Esophagus muscularis mucosa (tissue), 4 donors: ENCODE measurements around the gene KCTD5. TPM values are rescaled to one million over a fixed set of nuclear protein-coding genes. Genes with fewer than 3 reads are reported as not detected.
"Not testable (repeated sequence)": the region's sequence is repeated elsewhere in the genome, so short reads cannot be mapped to it uniquely, and the experiment has no call there.

Experiments used
- DNase-seq: peaks from one replicate; pipeline ENCODE4 v3.0.0-alpha.2; 2017; ENCODE audit errors: extremely low spot score
- H3K27ac ChIP-seq, 4 donors: fragments of 200-600 bp; sonication (generic); replicated peaks in 1 of 4; 1 replicate in 3 of 4; 2 replicates in 1 of 4; pipeline ENCODE4 v1.5.1; 2016 to 2019; ENCODE audit warnings: mild to moderate bottlenecking in 1 of 4
- H3K27me3 ChIP-seq, 4 donors: fragments of 200-600 bp; sonication (generic); one replicate each; pipeline versions ENCODE4 v1.5.1 to v1.6.0; 2016 to 2019
- H3K36me3 ChIP-seq, 4 donors: fragments of 200-600 bp; sonication (generic); one replicate each; pipeline ENCODE4 v1.5.1; 2016 to 2019
- H3K4me1 ChIP-seq, 4 donors: fragments of 200-600 bp; sonication (generic); one replicate each; pipeline ENCODE4 v1.5.1; 2016 to 2019
- H3K4me3 ChIP-seq, 4 donors: fragments of 200-600 bp; sonication (generic); 1 replicate in 2 of 4; 2 replicates in 2 of 4; pipeline ENCODE4 v1.5.1; 2016 to 2019; ENCODE audit warnings: mild to moderate bottlenecking in 4 of 4, moderate library complexity in 1 of 4
- H3K9me3 ChIP-seq, 4 donors: fragments of 200-600 bp; sonication (generic); 1 replicate in 3 of 4; 2 replicates in 1 of 4; pipeline ENCODE4 v1.5.1; 2016 to 2019
- EP300 ChIP-seq: sonication (generic); formaldehyde crosslinking; IDR thresholded peaks from one replicate; pipeline ENCODE4 v1.6.1; 2017; ENCODE audit warnings: antibody characterized with exemption
- POLR2A ChIP-seq: fragments of 450-650 bp; IDR thresholded peaks from one replicate; pipeline ENCODE4 v1.6.1; 2017; ENCODE audit warnings: antibody characterized with exemption, moderate library complexity, mild to moderate bottlenecking, low read depth
- POLR2AphosphoS5 ChIP-seq, 2 donors: sonication (generic); formaldehyde crosslinking; IDR thresholded peaks; one replicate each; pipeline ENCODE4 v1.6.1; 2017; ENCODE audit warnings: antibody characterized with exemption in 2 of 2
- WGBS: methylation state at CpG from one replicate; pipeline ENCODE4 v1.1.5; 2018; 5-methylcytosine and 5-hydroxymethylcytosine counted together
- intact Hi-C: fragments of 100-400 bp; cut with DNase I; formaldehyde crosslinking; loops from one replicate; pipeline ENCODE4 v1.15.1; 2023
- total RNA-seq, 4 donors: library from RNA; depleted of rRNA; stranded (reverse); fragments of >200 nt; gene quantifications; one replicate each; pipeline versions ENCODE4 v1.1.0 to v1.2.1, GENCODE V29; 2016
- TF ChIP-seq, protein P1 (sequence below), 3 experiments: fragments of 200-600 bp in 2 of 3; fragments of 450-650 bp in 1 of 3; sonication (generic) in 2 of 3; IDR thresholded peaks; one replicate each; pipeline ENCODE4 v1.5.1; 2017 to 2019; ENCODE audit warnings: antibody characterized with exemption in 3 of 3, mild to moderate bottlenecking in 2 of 3, moderate library complexity in 1 of 3

KCTD5 gene, protein sequence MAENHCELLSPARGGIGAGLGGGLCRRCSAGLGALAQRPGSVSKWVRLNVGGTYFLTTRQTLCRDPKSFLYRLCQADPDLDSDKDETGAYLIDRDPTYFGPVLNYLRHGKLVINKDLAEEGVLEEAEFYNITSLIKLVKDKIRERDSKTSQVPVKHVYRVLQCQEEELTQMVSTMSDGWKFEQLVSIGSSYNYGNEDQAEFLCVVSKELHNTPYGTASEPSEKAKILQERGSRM
- 10 to 100 TPM in 3 of 4 donors, 1 to 10 TPM in 1; 9.1 to 22.1 (median 15.7) TPM for total RNA-seq

DNA sequence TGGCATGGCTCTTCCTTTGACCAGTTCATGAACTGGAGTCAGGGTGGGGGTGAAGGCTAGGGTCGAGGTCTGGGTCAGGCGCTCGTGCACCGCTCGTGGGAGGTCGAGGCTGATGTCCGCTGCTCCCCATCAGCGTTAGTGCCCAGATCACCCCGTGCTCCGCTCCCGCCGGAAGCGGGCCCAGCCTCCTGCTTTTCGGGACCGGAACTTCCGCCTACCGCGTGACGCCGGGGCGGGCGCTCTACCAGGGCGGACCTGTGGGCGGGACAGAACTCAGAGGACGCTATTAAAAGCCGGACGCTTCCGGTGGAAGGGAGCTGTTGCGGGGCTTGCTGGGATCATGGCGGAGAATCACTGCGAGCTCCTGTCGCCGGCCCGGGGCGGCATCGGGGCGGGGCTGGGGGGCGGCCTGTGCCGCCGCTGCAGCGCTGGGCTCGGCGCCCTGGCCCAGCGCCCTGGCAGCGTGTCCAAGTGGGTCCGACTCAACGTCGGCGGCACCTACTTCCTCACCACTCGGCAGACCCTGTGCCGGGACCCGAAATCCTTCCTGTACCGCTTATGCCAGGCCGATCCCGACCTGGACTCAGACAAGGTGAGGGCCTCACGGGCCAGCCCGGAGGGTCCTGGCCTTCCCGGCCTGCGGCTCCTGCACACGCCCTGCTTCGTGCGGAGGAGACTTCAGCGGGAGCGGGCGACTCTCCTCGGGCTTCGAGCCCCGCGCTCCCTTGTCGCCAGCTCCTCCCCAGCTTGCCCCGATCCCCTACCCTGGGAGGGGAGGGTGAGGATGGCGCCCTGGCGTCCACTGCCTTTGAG lies at the start of gene KCTD5:
TSS of gene KCTD5 (plus strand) at position 315 of the 813 bp plus-strand sequence. CDS start at position 341, 26 bp downstream.
- Histone ChIP-seq H3K4me1 (peaks cover 13 to 35% (median 30%) of the 10 kb centered on the region in 4 donors), H3K4me3 (peak within 1 kb of the TSS; percentile 91 to 99 (median 96)), H3K36me3 (no peaks in the 10 kb centered on the region), H3K9me3 (no peaks in the 10 kb centered on the region), H3K27ac (peak within 1 kb of the TSS; percentile 83 to 89 (median 86)), H3K27me3 (no peaks in the 10 kb centered on the region)
- TF ChIP-seq EP300 (no peak), POLR2A (peak; percentile 84), POLR2AphosphoS5 (IDR thresholded peaks at IDR 0.05) (peak; percentile 94 to 99)
- TF ChIP-seq, protein P1, sequence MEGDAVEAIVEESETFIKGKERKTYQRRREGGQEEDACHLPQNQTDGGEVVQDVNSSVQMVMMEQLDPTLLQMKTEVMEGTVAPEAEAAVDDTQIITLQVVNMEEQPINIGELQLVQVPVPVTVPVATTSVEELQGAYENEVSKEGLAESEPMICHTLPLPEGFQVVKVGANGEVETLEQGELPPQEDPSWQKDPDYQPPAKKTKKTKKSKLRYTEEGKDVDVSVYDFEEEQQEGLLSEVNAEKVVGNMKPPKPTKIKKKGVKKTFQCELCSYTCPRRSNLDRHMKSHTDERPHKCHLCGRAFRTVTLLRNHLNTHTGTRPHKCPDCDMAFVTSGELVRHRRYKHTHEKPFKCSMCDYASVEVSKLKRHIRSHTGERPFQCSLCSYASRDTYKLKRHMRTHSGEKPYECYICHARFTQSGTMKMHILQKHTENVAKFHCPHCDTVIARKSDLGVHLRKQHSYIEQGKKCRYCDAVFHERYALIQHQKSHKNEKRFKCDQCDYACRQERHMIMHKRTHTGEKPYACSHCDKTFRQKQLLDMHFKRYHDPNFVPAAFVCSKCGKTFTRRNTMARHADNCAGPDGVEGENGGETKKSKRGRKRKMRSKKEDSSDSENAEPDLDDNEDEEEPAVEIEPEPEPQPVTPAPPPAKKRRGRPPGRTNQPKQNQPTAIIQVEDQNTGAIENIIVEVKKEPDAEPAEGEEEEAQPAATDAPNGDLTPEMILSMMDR (IDR thresholded peaks at IDR 0.05), result peak in 2 of 3 experiments; percentile 17 to 34
- intact Hi-C loops, result no loop called here
- WGBS, result 0% methylated on average over 1 of the region's 73 CpGs
- DNase-seq, result peak; percentile 98

DNA sequence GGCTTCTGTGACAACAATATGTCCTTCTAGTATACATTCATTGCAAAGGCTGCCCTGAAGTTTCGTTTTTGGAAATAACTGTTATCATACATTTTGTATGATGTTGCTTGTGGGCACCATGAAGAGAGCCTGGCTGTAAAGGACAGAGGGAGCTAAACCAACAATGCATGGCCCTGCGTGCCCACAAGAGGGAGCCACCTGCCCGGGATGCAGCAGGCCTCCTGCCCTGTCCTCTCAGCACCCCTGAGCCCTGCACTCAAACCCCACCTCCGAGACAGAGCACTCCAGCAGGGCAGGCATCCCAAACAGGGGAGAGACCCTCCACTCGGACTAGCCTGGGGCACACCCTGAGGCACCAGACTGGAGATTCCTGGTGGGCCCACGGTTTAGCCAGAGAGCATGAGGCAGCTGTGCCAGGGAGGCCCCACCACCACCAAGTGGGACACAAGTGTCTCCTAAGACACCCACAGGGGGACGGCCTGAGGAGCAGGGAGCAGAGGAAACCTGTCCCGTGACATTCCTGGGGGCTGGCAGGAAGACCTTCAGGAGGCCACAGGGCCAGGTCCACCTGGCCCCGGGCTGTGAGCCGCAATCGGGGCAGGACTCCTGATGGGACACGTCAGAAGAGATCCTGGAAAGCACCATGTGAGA lies 43.1 kb upstream of the KCTD5 start:
- H3K27me3 ChIP-seq, H3K36me3 ChIP-seq, H3K4me3 ChIP-seq, H3K9me3 ChIP-seq, H3K27ac ChIP-seq, DNase-seq, H3K4me1 ChIP-seq, intact Hi-C loops: not testable (repeated sequence)
- no CpG with 5 or more reads among the region's 12 CpGs for WGBS
- TF ChIP-seq, protein P1 (IDR thresholded peaks at IDR 0.05), result peak in 1 of 3 experiments; percentile 13

DNA sequence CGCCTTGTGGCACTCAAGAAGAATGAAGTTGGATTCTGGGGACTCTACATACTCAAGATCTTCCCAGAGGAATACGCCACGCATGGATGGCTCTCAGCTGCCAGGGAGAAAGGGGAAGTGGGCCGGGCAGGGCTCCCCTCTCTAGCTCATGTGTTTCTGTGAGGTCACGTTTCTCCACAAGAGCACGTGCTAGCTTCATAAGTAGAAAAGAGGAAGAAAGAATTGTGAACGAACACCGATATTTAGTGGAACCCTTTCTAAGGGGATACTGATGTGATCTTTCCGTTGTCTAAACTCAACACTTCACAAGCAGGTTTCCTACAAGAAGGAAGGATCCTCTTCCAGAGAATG lies 42.6 kb upstream of the KCTD5 start:
- H3K36me3 ChIP-seq, intact Hi-C loops, H3K27ac ChIP-seq, H3K27me3 ChIP-seq, H3K4me3 ChIP-seq, DNase-seq, H3K4me1 ChIP-seq, H3K9me3 ChIP-seq: not testable (repeated sequence)
- no CpG with 5 or more reads among the region's 9 CpGs for WGBS

DNA sequence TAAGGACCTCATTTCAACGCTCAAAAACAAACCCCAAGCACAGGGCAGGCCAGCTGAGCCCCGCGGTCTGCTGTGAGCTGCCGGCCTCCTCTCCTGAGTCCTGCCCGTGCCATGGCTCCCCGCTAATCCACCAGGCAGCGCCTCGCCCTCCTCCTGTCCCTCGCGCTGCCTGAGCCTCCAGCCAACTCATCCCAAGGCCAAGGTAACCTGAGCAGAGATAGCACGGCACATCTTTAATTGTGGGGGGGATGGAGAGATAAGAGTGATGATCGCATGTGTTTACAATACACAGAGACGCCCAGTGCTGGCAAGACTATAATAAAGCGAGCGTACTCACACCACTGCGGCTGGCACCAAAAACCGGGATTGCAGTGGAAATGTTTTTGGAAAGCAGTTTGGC lies 39.8 kb upstream of the KCTD5 start:
- DNase-seq, H3K9me3 ChIP-seq, H3K27ac ChIP-seq, H3K27me3 ChIP-seq, H3K36me3 ChIP-seq, H3K4me1 ChIP-seq, H3K4me3 ChIP-seq, intact Hi-C loops: not testable (repeated sequence)
- WGBS, result no CpG with 5 or more reads among the region's 17 CpGs

DNA sequence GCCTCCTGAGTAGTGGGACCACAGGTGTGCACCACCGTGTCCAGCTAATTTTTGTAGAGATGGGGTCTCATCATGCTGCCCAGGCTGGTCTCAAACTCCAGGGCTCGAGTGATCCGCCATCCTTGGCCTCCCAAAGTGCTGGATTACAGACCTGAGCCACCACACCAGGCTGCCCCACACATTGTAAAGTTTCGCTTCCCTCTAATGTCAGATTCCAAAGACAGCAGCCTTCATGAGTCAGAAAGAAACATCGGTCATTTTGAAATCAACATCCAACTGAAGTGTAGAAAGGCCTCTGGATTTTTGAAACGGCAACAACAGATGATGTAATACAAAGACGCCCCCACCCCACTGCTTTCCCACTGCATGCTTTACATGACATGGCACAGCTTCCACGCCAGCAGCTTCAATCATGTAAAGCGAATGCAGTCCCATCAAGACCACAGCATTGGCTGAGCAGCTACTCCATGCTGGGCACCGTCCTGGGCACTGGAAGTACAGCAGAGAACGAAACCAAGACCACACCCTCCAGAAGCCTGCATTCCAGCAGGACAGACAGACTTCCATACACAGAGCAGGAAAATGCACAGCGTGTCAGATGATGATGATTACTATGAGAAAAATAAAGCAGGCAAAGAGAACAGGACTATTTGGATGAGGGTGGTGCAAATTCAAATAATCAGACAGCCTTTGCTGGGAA lies 37.4 kb upstream of the KCTD5 start:
- H3K4me1 ChIP-seq, H3K36me3 ChIP-seq, intact Hi-C loops, H3K27me3 ChIP-seq, H3K9me3 ChIP-seq, H3K27ac ChIP-seq, DNase-seq, H3K4me3 ChIP-seq: not testable (repeated sequence)
- WGBS, result no CpG with 5 or more reads among the region's 12 CpGs

DNA sequence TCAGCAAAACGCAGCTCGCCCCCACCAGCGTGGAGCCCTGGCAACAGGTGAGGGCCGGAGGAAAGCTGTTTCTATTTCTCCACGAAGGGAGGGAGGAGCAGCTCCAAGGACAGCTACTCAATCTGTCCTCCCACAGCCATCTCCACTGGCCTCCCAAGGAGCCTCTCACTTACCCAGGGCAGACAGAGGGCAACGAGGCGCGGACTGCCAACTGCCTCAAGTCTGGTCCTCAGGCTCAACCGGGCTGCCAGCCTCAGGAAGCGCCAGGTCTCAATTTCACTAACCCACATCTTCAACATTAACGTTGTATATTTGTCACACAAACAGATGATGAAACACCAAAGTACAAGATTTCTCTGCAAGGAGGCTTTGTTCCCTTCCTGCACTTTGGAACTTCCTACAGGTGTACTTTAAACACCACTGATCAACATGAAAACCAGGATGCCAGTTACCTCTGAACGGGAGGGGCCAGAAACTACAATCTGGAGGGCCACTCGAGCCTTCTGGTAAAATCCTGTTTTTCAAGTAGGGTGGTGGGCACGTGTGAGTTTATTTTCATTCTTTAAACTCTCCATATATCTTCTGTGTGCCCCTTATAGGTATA lies 31.0 kb upstream of the KCTD5 start:
- H3K4me3 ChIP-seq, H3K27me3 ChIP-seq, H3K4me1 ChIP-seq, H3K9me3 ChIP-seq, DNase-seq, H3K36me3 ChIP-seq, intact Hi-C loops, H3K27ac ChIP-seq: not testable (repeated sequence)
- WGBS, result no CpG with 5 or more reads among the region's 14 CpGs

DNA sequence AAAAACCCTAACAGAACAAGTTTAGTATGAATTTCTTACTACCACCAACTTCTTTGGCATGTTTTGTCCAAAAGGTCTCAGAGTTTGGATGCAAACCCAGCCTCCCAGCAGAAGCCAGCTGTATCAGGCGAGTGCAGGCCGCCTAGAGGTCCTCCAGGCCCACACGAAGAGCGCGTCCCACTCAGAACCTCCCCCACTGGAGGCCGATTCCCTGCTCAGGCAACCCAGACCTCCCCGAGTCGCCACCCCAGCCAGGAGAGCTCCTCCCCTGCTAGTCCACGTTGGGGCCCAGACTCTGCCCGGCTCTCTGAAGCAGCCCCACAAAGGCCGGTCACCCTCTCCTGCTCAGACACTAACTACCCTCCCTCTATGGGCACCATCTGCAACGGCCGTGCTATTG lies 28.4 kb upstream of the KCTD5 start:
- intact Hi-C loops, result not testable (repeated sequence)
- no CpG with 5 or more reads among the region's 13 CpGs for WGBS

DNA sequence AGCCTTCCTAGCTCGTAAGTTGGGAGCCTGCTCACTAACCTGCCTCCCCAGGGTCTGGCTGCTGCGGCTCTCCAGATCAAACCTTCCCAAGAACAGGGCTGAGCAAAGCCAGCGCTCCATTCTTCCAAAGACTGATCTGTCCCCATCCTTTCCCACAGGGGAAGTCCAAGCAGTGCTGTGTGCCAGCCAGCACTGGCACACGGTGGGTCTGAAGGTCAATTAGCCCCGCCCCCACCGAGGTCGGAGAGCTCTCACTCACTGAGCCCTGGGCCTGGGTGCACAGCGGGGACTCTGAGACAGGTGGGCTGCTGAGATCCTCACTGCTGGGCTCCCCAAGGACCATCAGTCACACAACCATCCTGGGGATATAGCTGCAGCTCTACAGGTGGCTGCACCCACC lies 27.4 kb upstream of the KCTD5 start:
- H3K9me3 ChIP-seq, intact Hi-C loops, H3K27ac ChIP-seq, H3K4me1 ChIP-seq, H3K36me3 ChIP-seq, DNase-seq, H3K4me3 ChIP-seq, H3K27me3 ChIP-seq: not testable (repeated sequence)
- WGBS, result no CpG with 5 or more reads among the region's 8 CpGs

More for the DNA sequence above, 28.4 kb upstream of the KCTD5 start:
- H3K36me3 ChIP-seq, H3K27ac ChIP-seq, H3K4me1 ChIP-seq, H3K27me3 ChIP-seq, H3K9me3 ChIP-seq, H3K4me3 ChIP-seq, DNase-seq: not testable (repeated sequence)
